B cell (primary cell): ENCODE data around the gene ZFPM1.

Source experiments
- CTCF ChIP-seq: fragments of 200-600 bp; IDR thresholded peaks from one replicate; pipeline ENCODE4 v1.8.0; 2022; ENCODE audit warnings: antibody characterized with exemption, mild to moderate bottlenecking
- EZH2 ChIP-seq: IDR thresholded peaks from 2 replicates; pipeline ENCODE4 v1.6.1; 2012; ENCODE audit warnings: borderline replicate concordance, low read depth, mild to moderate bottlenecking, moderate library complexity, low read length; ENCODE audit not compliant: insufficient read depth, poor library complexity, severe bottlenecking

- TF ChIP-seq CTCF (no peak), EZH2 (no peak)
Measured at GRCh38 chr16:88454523-88454947, 1.5 kb downstream of the ZFPM1 start.
